ENCODE measurements around the gene SAG. TPM values are rescaled to one million over a fixed set of nuclear protein-coding genes. Genes with fewer than 3 reads are reported as not detected.
"Not testable (repeated sequence)": the region's sequence is repeated elsewhere in the genome, so short reads cannot be mapped to it uniquely, and the experiment has no call there.

Gene SAG
- total RNA-seq, 2 donors from 2014 or later, result 1.8 TPM; not detected in 1

GRCh38 chr2:233328922-233329321 is 21.3 kb downstream of the SAG start:
- no peaks in the 10 kb centered on the region for H3K9me3 ChIP-seq
- H3K4me3 ChIP-seq, result no peak overlapping the region
- H3K4me1 ChIP-seq, result no peaks in the 10 kb centered on the region
- no peak for DNase-seq
- no peak overlapping the region for H3K9ac ChIP-seq (ENCODE audit: low read depth in 2 of 2, low read length in 2 of 2)
- H3K27ac ChIP-seq, result no peak overlapping the region
- no peak for TF ChIP-seq CTCF (IDR thresholded peaks at IDR 0.05)
- no peaks in the 10 kb centered on the region for H3K36me3 ChIP-seq
- intact Hi-C loops (cut with DNase I), result no loop called here
- H3K27me3 ChIP-seq, result no peaks in the 10 kb centered on the region

GRCh38 chr2:233329489-233330135 is 22.0 kb downstream of the SAG start:
- H3K4me3 ChIP-seq, result no peak overlapping the region
- no peaks in the 10 kb centered on the region for H3K36me3 ChIP-seq
- intact Hi-C loops (cut with DNase I), result no loop called here
- no peak overlapping the region for H3K27ac ChIP-seq
- no peak for TF ChIP-seq CTCF (IDR thresholded peaks at IDR 0.05)
- H3K4me1 ChIP-seq, result no peaks in the 10 kb centered on the region
- H3K27me3 ChIP-seq, result no peaks in the 10 kb centered on the region
- H3K9me3 ChIP-seq, result no peaks in the 10 kb centered on the region
- DNase-seq, result no peak
- H3K9ac ChIP-seq (ENCODE audit: low read depth in 2 of 2, low read length in 2 of 2), result no peak overlapping the region

- Histone ChIP-seq H3K4me1 (no peaks in the 10 kb centered on the region), H3K27ac (peak overlapping the region; percentile 60), H3K4me3 (no peak overlapping the region), H3K27me3 (no peaks in the 10 kb centered on the region), H3K9me3 (no peaks in the 10 kb centered on the region), H3K36me3 (no peaks in the 10 kb centered on the region), H3K9ac (ENCODE audit: low read depth in 2 of 2, low read length in 2 of 2) (no peak overlapping the region)
- DNase-seq, result peak; percentile 62
- no peak for TF ChIP-seq CTCF (IDR thresholded peaks at IDR 0.05)
- intact Hi-C loops (cut with DNase I), result no loop called here
Observed at GRCh38 chr2:233331536-233331935, 23.9 kb downstream of the SAG start.

GRCh38 chr2:233332125-233332524 is 24.5 kb downstream of the SAG start:
- no peaks in the 10 kb centered on the region for H3K4me1 ChIP-seq
- intact Hi-C loops (cut with DNase I), result no loop called here
- TF ChIP-seq CTCF (IDR thresholded peaks at IDR 0.05), result no peak
- H3K27me3 ChIP-seq, result no peaks in the 10 kb centered on the region
- no peaks in the 10 kb centered on the region for H3K9me3 ChIP-seq
- DNase-seq, result no peak
- H3K4me3 ChIP-seq, result no peak overlapping the region
- H3K36me3 ChIP-seq, result no peaks in the 10 kb centered on the region
- no peak overlapping the region for H3K9ac ChIP-seq (ENCODE audit: low read depth in 2 of 2, low read length in 2 of 2)
- peak overlapping the region; percentile 60 for H3K27ac ChIP-seq

GRCh38 chr2:233334915-233335314 is 27.3 kb downstream of the SAG start:
- no peak for TF ChIP-seq CTCF (IDR thresholded peaks at IDR 0.05)
- H3K27ac ChIP-seq, result no peak overlapping the region
- intact Hi-C loops (cut with DNase I), result no loop called here
- no peaks in the 10 kb centered on the region for H3K4me1 ChIP-seq
- no peak for DNase-seq
- no peaks in the 10 kb centered on the region for H3K36me3 ChIP-seq
- no peaks in the 10 kb centered on the region for H3K9me3 ChIP-seq
- H3K9ac ChIP-seq (ENCODE audit: low read depth in 2 of 2, low read length in 2 of 2), result no peak overlapping the region
- H3K4me3 ChIP-seq, result no peak overlapping the region
- H3K27me3 ChIP-seq, result no peaks in the 10 kb centered on the region

- H3K36me3 ChIP-seq; intact Hi-C loops (cut with DNase I); DNase-seq; H3K9me3 ChIP-seq; H3K4me1 ChIP-seq; H3K27me3 ChIP-seq; H3K4me3 ChIP-seq; H3K27ac ChIP-seq; H3K9ac ChIP-seq (ENCODE audit: low read depth in 2 of 2, low read length in 2 of 2): not testable (repeated sequence)
Observed at GRCh38 chr2:233336091-233336490, 28.5 kb downstream of the SAG start.

All from colonic mucosa (tissue), 4 donors.